Measurements from ENCODE around the gene CYB5A.

GRCh38 chr18:74261053-74261713 lies 30.6 kb downstream of the CYB5A start:
- no peak for TF ChIP-seq CTCF (IDR thresholded peaks at IDR 0.05)
- TF ChIP-seq POLR2A (IDR thresholded peaks at IDR 0.05), result no peak
